KMS-11 (cell line): Measurements from ENCODE around the gene DCBLD2.

Experiments used
- H2AFZ ChIP-seq: fragments of 200-600 bp; sonication (generic); 2 replicates; pipeline ENCODE4 v1.6.1; 2016; ENCODE audit warnings: antibody characterized with exemption, mixed run types, low read depth
- H3K27ac ChIP-seq: fragments of 200-600 bp; sonication (generic); 2 replicates; pipeline ENCODE4 v1.6.1; 2016; ENCODE audit warnings: mild to moderate bottlenecking, mixed run types
- H3K27me3 ChIP-seq: fragments of 200-600 bp; sonication (generic); 2 replicates; pipeline ENCODE4 v1.6.1; 2017; ENCODE audit warnings: mild to moderate bottlenecking, low read depth, mixed run types, moderate library complexity; ENCODE audit not compliant: insufficient read depth
- H3K36me3 ChIP-seq: fragments of 200-600 bp; sonication (generic); 2 replicates; pipeline ENCODE4 v1.6.1; 2017; ENCODE audit warnings: mild to moderate bottlenecking, mixed run types; ENCODE audit not compliant: insufficient read depth
- H3K4me1 ChIP-seq: fragments of 200-600 bp; sonication (generic); 2 replicates; pipeline ENCODE4 v1.6.1; 2016; ENCODE audit warnings: mild to moderate bottlenecking, low read depth, mixed run types; ENCODE audit not compliant: poor library complexity, severe bottlenecking
- H3K4me2 ChIP-seq: fragments of 200-600 bp; sonication (generic); 2 replicates; pipeline ENCODE4 v1.7.0; 2016; ENCODE audit warnings: mild to moderate bottlenecking, mixed run types
- H3K4me3 ChIP-seq: fragments of 200-600 bp; sonication (generic); IDR thresholded peaks from 2 replicates; pipeline ENCODE4 v1.6.1; 2017; ENCODE audit warnings: low read depth, low read length, mixed read lengths; ENCODE audit not compliant: insufficient read depth
- H3K79me2 ChIP-seq: fragments of 200-600 bp; sonication (generic); 2 replicates; pipeline ENCODE4 v1.6.1; 2016; ENCODE audit warnings: low read depth, mixed run types; ENCODE audit not compliant: insufficient read depth
- H3K9ac ChIP-seq: fragments of 200-600 bp; sonication (generic); 2 replicates; pipeline ENCODE4 v1.6.1; 2016; ENCODE audit warnings: mild to moderate bottlenecking, mixed run types
- H4K20me1 ChIP-seq: fragments of 200-600 bp; sonication (generic); 2 replicates; pipeline ENCODE4 v1.6.1; 2016; ENCODE audit warnings: mild to moderate bottlenecking, mixed run types; ENCODE audit not compliant: insufficient read depth
- CTCF ChIP-seq: fragments of 200-600 bp; sonication (generic); conservative IDR thresholded peaks from 2 replicates; pipeline ENCODE4 v1.6.1; 2017; ENCODE audit warnings: low read depth, mild to moderate bottlenecking, antibody characterized with exemption, low read length, moderate library complexity, mixed read lengths

The DCBLD2 gene

DNA sequence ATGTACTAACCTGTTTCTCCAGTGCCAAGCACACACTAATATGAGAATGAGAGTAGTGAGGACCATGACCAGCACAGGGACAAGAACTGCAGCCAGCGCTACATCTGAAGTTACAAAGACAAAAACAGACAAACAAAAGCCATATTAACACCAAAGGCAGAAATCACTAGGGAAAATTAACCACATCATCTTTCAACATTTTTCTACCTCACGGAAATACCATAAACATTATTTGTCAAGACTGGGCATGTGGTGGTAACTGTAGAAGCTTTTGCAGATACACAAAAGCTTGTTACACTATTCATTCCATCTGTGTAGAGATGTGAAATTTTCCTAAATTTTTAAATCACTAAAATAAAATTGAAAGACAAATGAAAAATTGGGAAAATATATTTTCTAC is 93.4 kb downstream of the DCBLD2 start:
- no peak overlapping the region for H3K27ac ChIP-seq
- no peak for TF ChIP-seq CTCF
- no peaks in the 10 kb centered on the region for H3K27me3 ChIP-seq
- no peaks in the 10 kb centered on the region for H4K20me1 ChIP-seq
- no peak overlapping the region for H2AFZ ChIP-seq
- no peak overlapping the region for H3K4me3 ChIP-seq
- H3K4me2 ChIP-seq: no peak overlapping the region
- H3K4me1 ChIP-seq: no peaks in the 10 kb centered on the region
- H3K79me2 ChIP-seq: no peaks in the 10 kb centered on the region
- no peaks in the 10 kb centered on the region for H3K36me3 ChIP-seq
- H3K9ac ChIP-seq: no peak overlapping the region

GRCh38 chr3:98807561-98807960 is 93.9 kb downstream of the DCBLD2 start:
- H3K4me1 ChIP-seq: no peaks in the 10 kb centered on the region
- H3K4me2 ChIP-seq: no peak overlapping the region
- H3K27me3 ChIP-seq: no peaks in the 10 kb centered on the region
- H3K4me3 ChIP-seq: no peak overlapping the region
- no peaks in the 10 kb centered on the region for H4K20me1 ChIP-seq
- no peak overlapping the region for H3K9ac ChIP-seq
- H3K27ac ChIP-seq: no peak overlapping the region
- H2AFZ ChIP-seq: no peak overlapping the region
- no peak for TF ChIP-seq CTCF
- H3K36me3 ChIP-seq: no peaks in the 10 kb centered on the region
- no peaks in the 10 kb centered on the region for H3K79me2 ChIP-seq

- H3K79me2 ChIP-seq: no peaks in the 10 kb centered on the region
- no peaks in the 10 kb centered on the region for H3K27me3 ChIP-seq
- H4K20me1 ChIP-seq: no peaks in the 10 kb centered on the region
- H3K27ac ChIP-seq: no peak overlapping the region
- no peak for TF ChIP-seq CTCF
- no peaks in the 10 kb centered on the region for H3K36me3 ChIP-seq
- no peak overlapping the region for H3K4me3 ChIP-seq
- H3K9ac ChIP-seq: no peak overlapping the region
- H3K4me2 ChIP-seq: no peak overlapping the region
- no peaks in the 10 kb centered on the region for H3K4me1 ChIP-seq
- H2AFZ ChIP-seq: no peak overlapping the region
Observed at GRCh38 chr3:98807011-98807410, 94.5 kb downstream of the DCBLD2 start.

GRCh38 chr3:98806521-98806920 is 95.0 kb downstream of the DCBLD2 start:
- no peak overlapping the region for H3K4me3 ChIP-seq
- H3K9ac ChIP-seq: no peak overlapping the region

More at GRCh38 chr3:98806521-98806920, 95.0 kb downstream of the DCBLD2 start:
- no peak overlapping the region for H3K27ac ChIP-seq
- H4K20me1 ChIP-seq: no peaks in the 10 kb centered on the region
- H2AFZ ChIP-seq: no peak overlapping the region
- H3K79me2 ChIP-seq: no peaks in the 10 kb centered on the region
- no peak for TF ChIP-seq CTCF
- H3K4me2 ChIP-seq: no peak overlapping the region
- H3K27me3 ChIP-seq: no peaks in the 10 kb centered on the region
- H3K36me3 ChIP-seq: no peaks in the 10 kb centered on the region
- no peaks in the 10 kb centered on the region for H3K4me1 ChIP-seq
